Mucosa of descending colon (tissue), 3 donors: ENCODE results near the gene PPFIA4. TPM values are rescaled to one million over a fixed set of nuclear protein-coding genes. Genes with fewer than 3 reads are reported as not detected.

Experiments used
- ATAC-seq: fragments of 200-7000 bp; cut with Tn5 transposase; one replicate; pipeline ENCODE4 v1.9.1; 2020; ENCODE audit warnings: mild to moderate bottlenecking, moderate library complexity
- DNase-seq, 3 donors: peaks; one replicate each; pipeline ENCODE4 v3.0.0-alpha.2; 2020
- H3K36me3 ChIP-seq: fragments of 200-600 bp; one replicate; pipeline ENCODE4 v1.8.0; 2021; ENCODE audit warnings: low read depth, mild to moderate bottlenecking
- H3K4me1 ChIP-seq: fragments of 200-600 bp; one replicate; pipeline ENCODE4 v1.8.0; 2021; ENCODE audit warnings: low read depth, mild to moderate bottlenecking
- H3K4me3 ChIP-seq: fragments of 200-600 bp; one replicate; pipeline ENCODE4 v1.8.0; 2021; ENCODE audit warnings: mild to moderate bottlenecking
- H3K9me3 ChIP-seq: fragments of 200-600 bp; one replicate; pipeline ENCODE4 v1.8.0; 2021; ENCODE audit warnings: mild to moderate bottlenecking
- CTCF ChIP-seq: fragments of 200-600 bp; IDR thresholded peaks from one replicate; pipeline ENCODE4 v1.8.0; 2022; ENCODE audit warnings: antibody characterized with exemption, mild to moderate bottlenecking
- intact Hi-C, 2 donors: fragments of 100-400 bp; cut with DNase I in 1 of 2; cut with micrococcal nuclease in 1 of 2; formaldehyde crosslinking; loops; one replicate each; pipeline versions ENCODE4 v1.11.0 to v1.11.1; 2022; cut with DNase I, micrococcal nuclease
- total RNA-seq, 3 donors: library from RNA; stranded (reverse); fragmentation: NEBNext Ultra II Directional in 2 of 3; extraction: Animal tissue kit (Norgen Biotek cat#: 25700) in 2 of 3; gene quantifications; one replicate each; pipeline versions ENCODE4 v1.2.1 to v1.2.4, GENCODE V29; 2021 to 2023
- donor health status: DM: no; HTN: no; CAD: no; lungs with moderate emphysema.
- donor health status: DM: no; HTN: no; CAD: no.
- donor health status: DM: no; HTN: yes; CAD: no.

Gene PPFIA4
- total RNA-seq, 3 donors from 2014 or later = 0.43 to 4.0 (median 0.60) TPM

GRCh38 chr1:203093754-203094410 is 67.6 kb downstream of the PPFIA4 start:
- ATAC-seq = no peak
- no peak for TF ChIP-seq CTCF
- intact Hi-C loops = no loop called here
- Histone ChIP-seq H3K4me3 (no peak overlapping the region), H3K36me3 (no peaks in the 10 kb centered on the region), H3K9me3 (peaks cover 12% of the 10 kb centered on the region), H3K4me1 (no peaks in the 10 kb centered on the region)
- no peak for DNase-seq

DNA sequence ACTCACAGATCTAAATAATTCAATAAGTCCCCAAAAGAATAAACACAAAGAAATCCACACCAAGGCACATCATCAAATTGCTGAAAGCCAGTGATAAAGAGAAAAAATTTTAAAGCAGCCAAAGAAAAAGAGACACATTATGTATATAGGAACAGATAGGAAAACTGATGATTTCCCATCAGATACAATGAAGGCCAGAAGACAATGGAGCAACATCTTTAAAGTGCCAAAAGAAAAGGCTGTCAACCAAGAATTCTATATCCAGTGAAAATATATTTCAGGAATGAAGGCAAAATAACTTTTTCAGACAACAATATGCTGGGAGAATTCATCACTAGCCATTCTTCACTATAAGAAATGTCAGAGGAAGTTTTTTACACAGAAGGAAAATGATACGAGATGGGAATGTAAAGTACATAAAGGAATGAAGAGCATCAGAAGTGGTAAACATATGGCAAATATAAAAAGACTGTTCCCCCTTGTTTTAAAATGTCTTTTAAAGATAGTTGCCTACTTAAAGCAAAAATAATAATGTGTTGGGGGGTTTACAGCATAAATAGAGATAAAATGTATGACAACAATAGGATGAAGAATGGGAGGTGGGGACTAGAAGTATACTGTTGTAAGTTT is 68.9 kb downstream of the PPFIA4 start:
- H3K9me3 ChIP-seq = peaks cover 12% of the 10 kb centered on the region
- TF ChIP-seq CTCF = no peak
- intact Hi-C loops = no loop called here
- DNase-seq (no peak), ATAC-seq (no peak)
- no peak overlapping the region for H3K4me3 ChIP-seq
- H3K36me3 ChIP-seq = no peaks in the 10 kb centered on the region
- no peaks in the 10 kb centered on the region for H3K4me1 ChIP-seq

DNA sequence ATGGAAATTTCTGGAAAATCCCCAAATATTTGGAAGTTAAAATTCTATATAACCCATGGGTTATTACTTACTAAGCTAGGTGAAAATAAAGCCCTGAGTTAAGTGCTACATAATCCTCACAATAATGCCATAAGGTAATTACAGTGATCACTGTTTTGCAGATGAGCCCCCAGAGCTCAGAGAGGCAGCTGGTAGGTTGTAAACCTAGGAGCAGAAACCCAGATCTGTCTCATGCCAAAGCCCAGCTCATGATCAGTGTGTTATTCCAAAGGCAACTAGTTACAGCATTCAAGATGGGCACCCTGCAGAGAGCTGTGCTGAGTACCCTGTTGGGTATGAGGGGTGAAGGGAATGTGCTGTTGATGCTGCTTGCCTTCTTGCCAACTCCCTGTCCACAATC is 70.3 kb downstream of the PPFIA4 start:
- H3K4me3 ChIP-seq = no peak overlapping the region
- no peak for DNase-seq
- no peaks in the 10 kb centered on the region for H3K4me1 ChIP-seq
- intact Hi-C loops = no loop called here
- no peak for TF ChIP-seq CTCF
- no peak for ATAC-seq
- H3K36me3 ChIP-seq = no peaks in the 10 kb centered on the region
- H3K9me3 ChIP-seq = peaks cover 12% of the 10 kb centered on the region

- no peak for DNase-seq
- Histone ChIP-seq H3K36me3 (no peaks in the 10 kb centered on the region), H3K4me1 (no peaks in the 10 kb centered on the region), H3K4me3 (no peak overlapping the region), H3K9me3 (peaks cover 12% of the 10 kb centered on the region)
- no peak for ATAC-seq
- TF ChIP-seq CTCF = no peak
- intact Hi-C loops = no loop called here
These were observed 70.7 kb downstream of the PPFIA4 start for GRCh38 chr1:203097001-203097400.

DNA sequence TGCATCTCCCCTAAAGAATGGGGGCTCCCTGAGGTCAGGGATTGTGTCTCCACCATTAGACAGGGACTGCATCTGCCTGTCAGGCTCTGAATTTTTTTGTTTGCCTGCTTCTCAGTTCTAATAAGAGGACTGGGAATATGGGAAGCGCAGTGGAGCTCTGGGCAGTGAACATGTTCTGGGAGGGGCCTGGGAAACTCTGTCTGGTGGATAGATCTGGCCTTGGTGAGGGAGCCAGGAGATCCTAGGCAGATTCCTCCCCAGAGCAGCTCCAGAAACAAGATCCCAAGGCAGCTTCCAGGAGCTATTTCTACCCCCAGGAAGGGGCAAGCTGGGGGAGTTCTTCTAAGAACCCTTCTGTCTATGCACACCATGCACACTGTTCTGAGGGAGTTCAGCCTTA is 72.2 kb downstream of the PPFIA4 start:
- Histone ChIP-seq H3K9me3 (peaks cover 12% of the 10 kb centered on the region), H3K4me3 (no peak overlapping the region), H3K4me1 (no peaks in the 10 kb centered on the region), H3K36me3 (no peaks in the 10 kb centered on the region)
- ATAC-seq (no peak), DNase-seq (no peak)
- intact Hi-C loops = no loop called here
- TF ChIP-seq CTCF = no peak
